Activated naive CD4-positive, alpha-beta T cell treated with anti-CD3 and anti-CD28 coated beads, Interleukin-2, amount 10 ng/mL, durations not matched to agents 7 days and 5 days (primary cell): Measurements from ENCODE around the gene USP32.
"Not testable (repeated sequence)": the region's sequence is repeated elsewhere in the genome, so short reads cannot be mapped to it uniquely, and the experiment has no call there.

Experiments
- CTCF ChIA-PET: fragments of 350-600 bp; sonication (Branson Sonifier 250); formaldehyde crosslinking; loops from one replicate; lab custom pipeline; 2021; ENCODE audit warnings: antibody characterized with exemption; lab: Charles Lee
- DNase-seq: peaks from one replicate; pipeline ENCODE4 v3.0.0-alpha.2; 2020
- H3K27ac Mint-ChIP-seq: one replicate; pipeline ENCODE4 v1.8.0; 2021; ENCODE audit warnings: mild to moderate bottlenecking, moderate library complexity, mixed read lengths
- H3K27me3 Mint-ChIP-seq: one replicate; pipeline ENCODE4 v1.8.0; 2021; ENCODE audit warnings: mild to moderate bottlenecking, mixed read lengths
- H3K36me3 Mint-ChIP-seq: one replicate; pipeline ENCODE4 v1.8.0; 2021; ENCODE audit warnings: mixed read lengths
- H3K4me1 Mint-ChIP-seq: one replicate; pipeline ENCODE4 v1.8.0; 2021; ENCODE audit warnings: mixed read lengths
- H3K4me3 Mint-ChIP-seq: one replicate; pipeline ENCODE4 v1.8.0; 2021; ENCODE audit warnings: mild to moderate bottlenecking, moderate library complexity, mixed read lengths
- H3K9me3 Mint-ChIP-seq: one replicate; pipeline ENCODE4 v1.8.0; 2021; ENCODE audit warnings: mixed read lengths

Gene USP32

GRCh38 chr17:60392042-60392844 lies at the start of gene USP32:
TSS of gene USP32 (minus strand) at chr17:60392133. CDS start at chr17:60391939, 194 bp downstream.
- CTCF ChIA-PET = interaction anchor here (0.8 kb wide), 1 partner anchor 249 kb away, joined by 3 read pairs; no protein-coding TSS in a partner anchor
- Mint-ChIP-seq H3K4me1 (peaks cover 50% of the 10 kb centered on the region), H3K9me3 (no peaks in the 10 kb centered on the region), H3K27me3 (peaks cover 3% of the 10 kb centered on the region), H3K36me3 (peaks cover 11% of the 10 kb centered on the region), H3K27ac (peak within 1 kb of the TSS; percentile 98), H3K4me3 (peak within 1 kb of the TSS; percentile 88)
- peak; percentile 99 for DNase-seq

DNA sequence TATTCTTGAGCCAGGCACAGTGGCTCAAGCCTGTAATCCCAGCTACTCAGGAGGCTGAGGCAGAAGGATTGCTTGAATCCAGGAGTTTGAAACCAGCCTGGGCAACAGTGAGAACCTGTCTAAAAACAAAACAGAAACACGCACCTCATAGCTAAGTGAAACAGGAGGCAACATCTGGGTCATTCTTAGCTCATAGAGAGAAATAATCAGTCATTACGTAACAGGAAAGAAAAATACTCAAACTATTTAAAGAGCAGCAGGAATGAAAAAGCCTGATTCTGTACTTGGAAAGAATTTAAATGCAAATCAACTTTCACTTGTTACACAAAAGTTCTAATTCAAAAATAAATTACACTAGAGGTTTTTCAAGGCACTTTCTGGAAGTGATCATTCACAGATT lies 47.6 kb upstream of the USP32 start:
- no peak for DNase-seq
- CTCF ChIA-PET = interaction anchor here (1.8 kb wide), 1 partner anchor 209 kb away, joined by 7 read pairs; no protein-coding TSS in a partner anchor
- Mint-ChIP-seq H3K27ac (no peak overlapping the region), H3K27me3 (peaks cover 16% of the 10 kb centered on the region), H3K4me1 (no peaks in the 10 kb centered on the region), H3K4me3 (no peak overlapping the region), H3K36me3 (no peaks in the 10 kb centered on the region), H3K9me3 (no peaks in the 10 kb centered on the region)

DNA sequence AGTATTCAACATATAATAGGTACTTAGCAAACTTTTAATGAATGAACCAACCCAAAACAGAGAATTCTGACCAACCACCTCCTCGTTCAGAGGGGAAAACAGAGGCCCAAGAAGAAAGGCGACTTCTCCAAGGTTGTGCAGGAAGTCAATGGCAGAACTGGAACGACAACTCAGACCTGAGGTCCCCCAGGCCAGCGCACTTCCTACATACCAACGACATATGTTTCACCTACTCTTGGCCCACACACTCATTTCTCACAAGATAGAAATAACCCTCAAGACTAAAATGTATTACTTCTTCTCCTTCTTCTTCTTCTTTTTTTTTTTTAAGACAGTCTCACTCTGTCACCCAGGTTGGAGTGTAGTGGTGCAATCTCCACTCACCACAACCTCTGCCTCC lies 44.7 kb upstream of the USP32 start:
- Mint-ChIP-seq H3K4me3 (no peak overlapping the region), H3K27me3 (peaks cover 32% of the 10 kb centered on the region), H3K36me3 (no peaks in the 10 kb centered on the region), H3K27ac (no peak overlapping the region), H3K9me3 (no peaks in the 10 kb centered on the region), H3K4me1 (no peaks in the 10 kb centered on the region)
- no peak for DNase-seq
- CTCF ChIA-PET = interaction anchor here (0.8 to 1.0 kb wide), 2 partner anchors 8 to 400 kb away, joined by 3 read pairs; no protein-coding TSS in a partner anchor

- H3K9me3 Mint-ChIP-seq = no peaks in the 10 kb centered on the region
- H3K27me3 Mint-ChIP-seq = peaks cover 36% of the 10 kb centered on the region
- H3K27ac Mint-ChIP-seq = no peak overlapping the region
- peak; percentile 71 for DNase-seq
- CTCF ChIA-PET = interaction anchor here (0.8 to 1.0 kb wide), 2 partner anchors 9 to 399 kb away, joined by 3 read pairs; no protein-coding TSS in a partner anchor
- no peaks in the 10 kb centered on the region for H3K4me1 Mint-ChIP-seq
- H3K4me3 Mint-ChIP-seq = no peak overlapping the region
- no peaks in the 10 kb centered on the region for H3K36me3 Mint-ChIP-seq
These were observed 43.6 kb upstream of the USP32 start for GRCh38 chr17:60435244-60436167.

- H3K27ac Mint-ChIP-seq, H3K36me3 Mint-ChIP-seq, DNase-seq, H3K4me3 Mint-ChIP-seq, H3K9me3 Mint-ChIP-seq, H3K4me1 Mint-ChIP-seq: not testable (repeated sequence)
- peaks cover 45% of the 10 kb centered on the region for H3K27me3 Mint-ChIP-seq
- CTCF ChIA-PET = interaction anchor here (1.6 kb wide), 1 partner anchor 205 kb away, joined by 3 read pairs; no protein-coding TSS in a partner anchor
These were observed 41.4 kb upstream of the USP32 start for GRCh38 chr17:60433021-60433997.

GRCh38 chr17:60430561-60430960 lies 38.6 kb upstream of the USP32 start:
- CTCF ChIA-PET = not testable (repeated sequence)

DNA sequence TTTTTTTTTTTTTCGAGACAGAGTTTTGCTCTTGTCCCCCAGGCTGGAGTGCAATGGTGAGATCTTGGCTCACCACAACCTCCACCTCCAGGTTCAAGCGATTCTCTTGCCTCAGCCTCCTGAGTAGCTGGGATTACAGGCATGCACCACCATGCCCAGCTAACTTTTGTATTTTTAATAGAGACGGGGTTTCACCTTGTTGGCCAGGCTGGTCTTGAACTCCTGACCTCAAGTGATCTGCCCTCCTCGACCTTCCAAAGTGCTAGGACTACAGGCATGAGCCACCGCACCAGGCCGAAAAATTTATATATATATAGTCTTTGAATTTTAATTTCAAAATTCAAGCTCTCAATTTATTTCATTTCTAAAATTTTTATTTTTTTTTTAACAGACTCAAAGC lies 36.6 kb upstream of the USP32 start:
- H3K4me1 Mint-ChIP-seq, H3K27ac Mint-ChIP-seq, H3K9me3 Mint-ChIP-seq, H3K36me3 Mint-ChIP-seq, H3K4me3 Mint-ChIP-seq, DNase-seq: not testable (repeated sequence)
- H3K27me3 Mint-ChIP-seq = peaks cover 36% of the 10 kb centered on the region
- CTCF ChIA-PET = interaction anchor here (0.7 to 1.0 kb wide), 2 partner anchors 209 to 288 kb away, joined by 3 read pairs; no protein-coding TSS in a partner anchor

More at GRCh38 chr17:60430561-60430960, 38.6 kb upstream of the USP32 start:
- not testable (repeated sequence) for H3K27ac Mint-ChIP-seq, DNase-seq, H3K36me3 Mint-ChIP-seq, H3K4me3 Mint-ChIP-seq, H3K4me1 Mint-ChIP-seq, H3K9me3 Mint-ChIP-seq
- H3K27me3 Mint-ChIP-seq = peaks cover 49% of the 10 kb centered on the region

- Mint-ChIP-seq H3K27ac (no peak overlapping the region), H3K27me3 (peaks cover 31% of the 10 kb centered on the region), H3K4me1 (peaks cover 2% of the 10 kb centered on the region), H3K9me3 (no peaks in the 10 kb centered on the region), H3K36me3 (no peaks in the 10 kb centered on the region), H3K4me3 (no peak overlapping the region)
- CTCF ChIA-PET = no interaction called here
- no peak for DNase-seq
These were observed 34.7 kb upstream of the USP32 start for GRCh38 chr17:60426596-60426995.

DNA sequence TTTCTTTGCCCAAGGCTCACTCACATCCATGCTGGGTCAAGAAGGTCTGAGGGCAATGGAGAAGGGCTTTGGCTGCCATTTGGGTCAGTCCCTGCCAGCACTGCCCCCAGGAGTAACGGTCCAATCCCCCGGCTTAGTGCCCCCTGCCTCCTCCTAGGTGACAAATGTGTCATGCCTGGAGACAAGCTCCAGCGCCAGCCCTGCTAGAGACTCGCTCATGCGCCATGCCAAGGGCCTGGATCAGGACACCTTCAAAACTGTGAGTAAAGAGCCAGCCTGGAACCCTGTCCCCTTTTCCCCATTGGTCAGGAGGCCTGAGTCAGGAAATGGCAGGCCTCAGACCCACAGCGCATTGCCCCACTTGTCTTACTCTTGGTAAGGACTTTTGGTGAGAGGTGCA lies 33.7 kb upstream of the USP32 start:
- H3K9me3 Mint-ChIP-seq = no peaks in the 10 kb centered on the region
- H3K27me3 Mint-ChIP-seq = peaks cover 29% of the 10 kb centered on the region
- no peak for DNase-seq
- CTCF ChIA-PET = no interaction called here
- H3K4me1 Mint-ChIP-seq = peaks cover 8% of the 10 kb centered on the region
- H3K4me3 Mint-ChIP-seq = no peak overlapping the region
- H3K27ac Mint-ChIP-seq = no peak overlapping the region
- H3K36me3 Mint-ChIP-seq = no peaks in the 10 kb centered on the region

- no peak for DNase-seq
- Mint-ChIP-seq H3K27ac (no peak overlapping the region), H3K4me3 (no peak overlapping the region), H3K36me3 (no peaks in the 10 kb centered on the region), H3K4me1 (peaks cover 8% of the 10 kb centered on the region), H3K9me3 (no peaks in the 10 kb centered on the region), H3K27me3 (peaks cover 19% of the 10 kb centered on the region)
- CTCF ChIA-PET = no interaction called here
These were observed 31.9 kb upstream of the USP32 start for GRCh38 chr17:60423865-60424264.

DNA sequence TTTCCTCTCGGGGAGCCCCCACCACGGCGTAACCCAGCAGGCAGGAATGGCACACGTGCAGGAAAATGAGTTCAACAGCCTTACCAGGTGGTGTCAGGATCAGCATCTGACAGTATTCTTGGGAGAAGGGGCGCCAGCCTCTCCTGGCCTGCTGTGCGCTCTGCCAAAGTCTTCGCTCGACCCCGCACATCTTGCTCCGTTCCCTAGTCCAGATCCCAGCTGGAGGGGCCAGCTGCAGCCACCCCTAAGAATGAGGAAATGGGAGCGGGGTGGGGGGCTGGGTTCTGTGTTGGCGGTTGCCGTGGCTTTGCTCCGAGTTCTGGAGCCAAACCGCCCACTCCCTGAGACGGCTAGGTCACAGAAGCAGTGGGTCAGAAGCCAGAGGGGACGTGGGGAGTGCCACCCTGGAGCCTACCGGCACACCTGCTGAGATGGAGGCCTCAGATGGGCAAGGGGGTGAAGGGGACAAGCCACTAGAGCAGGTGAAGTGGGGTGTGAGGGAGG lies 30.3 kb upstream of the USP32 start, which contains the start of gene CHCT1:
CHCT1 (plus strand) TSS at position 328 of the 504 bp plus-strand sequence; CDS start at position 432, 104 bp downstream.
- Mint-ChIP-seq H3K27ac (no peak within 1 kb of the TSS), H3K4me3 (peak within 1 kb of the TSS; percentile 69), H3K36me3 (no peaks in the 10 kb centered on the region), H3K4me1 (peaks cover 8% of the 10 kb centered on the region), H3K9me3 (no peaks in the 10 kb centered on the region), H3K27me3 (peaks cover 19% of the 10 kb centered on the region)
- DNase-seq = no peak
- CTCF ChIA-PET = interaction anchor here (1.2 to 1.4 kb wide), 3 partner anchors 10 to 279 kb away, joined by 3 to 5 read pairs (median 4); no protein-coding TSS in a partner anchor

DNA sequence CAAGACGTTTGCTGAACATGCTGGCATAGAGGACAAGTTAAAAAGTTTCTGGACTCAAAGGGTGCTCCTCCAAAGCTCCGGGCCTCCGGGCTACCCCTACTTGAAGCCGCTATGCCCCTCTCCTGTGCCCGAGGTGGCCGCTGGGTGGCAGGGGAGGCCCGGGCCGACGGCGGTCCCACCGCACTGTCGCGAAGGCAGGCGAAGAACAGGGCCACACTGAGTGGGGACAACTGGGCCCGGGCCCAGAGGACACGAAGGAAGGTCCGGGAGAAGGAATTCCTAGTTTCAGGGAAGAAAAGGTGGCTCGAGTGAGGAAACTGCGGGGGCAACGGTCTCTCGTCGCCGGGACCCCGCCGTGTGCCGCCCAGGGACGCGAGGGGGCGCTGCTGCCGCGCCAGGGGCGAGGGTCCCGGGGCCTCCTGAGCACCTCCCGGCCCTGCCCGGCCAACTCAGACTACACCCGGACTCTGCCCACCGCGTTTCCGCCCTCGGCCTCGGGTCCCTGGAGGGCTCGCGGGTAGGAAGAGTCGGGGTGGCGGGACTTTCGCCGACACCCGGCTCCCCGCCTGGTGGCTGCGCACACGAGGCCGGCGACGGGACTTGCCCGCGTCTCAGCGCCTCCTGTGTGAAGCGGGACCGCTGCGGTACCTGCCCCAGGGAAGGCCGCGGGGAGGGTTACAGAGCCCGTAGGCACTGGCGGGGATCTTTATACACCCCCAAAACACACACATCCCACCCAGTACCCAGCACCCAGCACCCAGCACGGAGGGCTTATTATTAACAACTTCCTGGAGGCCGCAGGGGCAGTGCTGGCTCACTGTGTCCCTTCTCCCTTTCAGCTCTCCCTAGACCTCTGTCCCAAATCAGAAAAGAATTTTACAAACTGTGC lies 29.6 kb upstream of the USP32 start:
- Mint-ChIP-seq H3K27me3 (peaks cover 14% of the 10 kb centered on the region), H3K4me1 (peaks cover 8% of the 10 kb centered on the region), H3K4me3 (peak overlapping the region; percentile 69), H3K9me3 (no peaks in the 10 kb centered on the region), H3K36me3 (no peaks in the 10 kb centered on the region), H3K27ac (no peak overlapping the region)
- peak; percentile 83 for DNase-seq
- CTCF ChIA-PET = interaction anchor here (0.5 to 1.4 kb wide), 8 partner anchors 10 to 278 kb away, joined by 3 to 5 read pairs (median 4); no protein-coding TSS in a partner anchor
